WTC11 (cell line): Measurements from ENCODE around the gene IL16. TPM values are rescaled to one million over a fixed set of nuclear protein-coding genes. Genes with fewer than 3 reads are reported as not detected.

ENCODE experiments used
- ATAC-seq: fragments of 200-7000 bp; cut with Tn5 transposase; 2 replicates; pipeline ENCODE4 v1.10.0; 2021; ENCODE audit warnings: mild to moderate bottlenecking, moderate library complexity
- CTCF ChIA-PET: fragments of 300-600 bp; sonication (Branson Sonifier 250); formaldehyde crosslinking; loops from one replicate; lab custom pipeline; 2021; ENCODE audit warnings: antibody characterized with exemption; lab: Charles Lee
- POLR2A ChIA-PET: fragments of 350-600 bp; sonication (Branson Sonifier 250); formaldehyde crosslinking; loops from one replicate; lab custom pipeline; 2021; ENCODE audit warnings: antibody characterized with exemption; lab: Charles Lee
- DNase-seq: peaks from one replicate; pipeline ENCODE4 v3.0.0; 2021; ENCODE audit warnings: low spot score
- H3K27ac Mint-ChIP-seq: 2 replicates; pipeline ENCODE4 v1.8.0; 2021; ENCODE audit warnings: mixed read lengths
- H3K27me3 Mint-ChIP-seq: 2 replicates; pipeline ENCODE4 v1.8.0; 2021; ENCODE audit warnings: low read depth, mild to moderate bottlenecking, moderate library complexity, mixed read lengths
- H3K36me3 Mint-ChIP-seq: 2 replicates; pipeline ENCODE4 v1.8.0; 2021; ENCODE audit warnings: mixed read lengths
- H3K4me1 Mint-ChIP-seq: 2 replicates; pipeline ENCODE4 v1.8.0; 2022; ENCODE audit warnings: mixed read lengths
- H3K4me3 Mint-ChIP-seq: 2 replicates; pipeline ENCODE4 v1.8.0; 2021; ENCODE audit warnings: mild to moderate bottlenecking, moderate library complexity, mixed read lengths
- H3K9me3 Mint-ChIP-seq: 2 replicates; pipeline ENCODE4 v1.8.0; 2021; ENCODE audit warnings: mixed read lengths
- ARID4B ChIP-seq: sonication (generic); formaldehyde crosslinking; IDR thresholded peaks from 2 replicates; pipeline ENCODE4 v1.8.0; 2023; ENCODE audit warnings: missing genetic modification reagents, mild to moderate bottlenecking, borderline replicate concordance
- ATF1 ChIP-seq: sonication (generic); formaldehyde crosslinking; IDR thresholded peaks from 2 replicates; pipeline ENCODE4 v1.8.1; 2023; ENCODE audit warnings: mild to moderate bottlenecking, moderate library complexity, missing genetic modification reagents
- CBFB ChIP-seq: sonication (generic); formaldehyde crosslinking; IDR thresholded peaks from 2 replicates; pipeline ENCODE4 v1.8.1; 2022; ENCODE audit warnings: mild to moderate bottlenecking, low read depth, missing genetic modification reagents
- CREM ChIP-seq: sonication (generic); formaldehyde crosslinking; IDR thresholded peaks from 2 replicates; pipeline ENCODE4 v1.8.1; 2022; ENCODE audit warnings: mild to moderate bottlenecking, missing genetic modification reagents, moderate library complexity
- FOXP4 ChIP-seq: sonication (generic); formaldehyde crosslinking; IDR thresholded peaks from 2 replicates; pipeline ENCODE4 v1.8.0; 2022; ENCODE audit warnings: mild to moderate bottlenecking, missing genetic modification reagents
- GTF2I ChIP-seq: fragments of 250-450 bp; sonication (Bioruptor Pico); conservative IDR thresholded peaks from 2 replicates; pipeline ENCODE4 v1.4.0; 2021; ENCODE audit warnings: mild to moderate bottlenecking
- JAZF1 ChIP-seq: fragments of 250-450 bp; sonication (Bioruptor Pico); IDR thresholded peaks from 2 replicates; pipeline ENCODE4 v1.9.0; 2021; ENCODE audit warnings: moderate library complexity, mild to moderate bottlenecking, inconsistent platforms
- MXD4 ChIP-seq: fragments of 250-450 bp; sonication (Bioruptor Pico); IDR thresholded peaks from 2 replicates; pipeline ENCODE4 v1.8.0; 2021; ENCODE audit warnings: mild to moderate bottlenecking, moderate library complexity, borderline replicate concordance
- NFYB ChIP-seq: sonication (generic); formaldehyde crosslinking; conservative IDR thresholded peaks from 2 replicates; pipeline ENCODE4 v1.8.0; 2022; ENCODE audit warnings: low read depth, missing genetic modification reagents
- NR2C2 ChIP-seq: sonication (generic); formaldehyde crosslinking; IDR thresholded peaks from 2 replicates; pipeline ENCODE4 v1.8.0; 2022; ENCODE audit warnings: mild to moderate bottlenecking, missing genetic modification reagents
- ZNF317 ChIP-seq: sonication (generic); formaldehyde crosslinking; IDR thresholded peaks from 2 replicates; pipeline ENCODE4 v1.8.1; 2023; ENCODE audit warnings: low read depth, mild to moderate bottlenecking, moderate library complexity, missing genetic modification reagents, borderline replicate concordance
- ZNF396 ChIP-seq: fragments of 250-450 bp; sonication (Bioruptor Pico); IDR thresholded peaks from 2 replicates; pipeline ENCODE4 v1.8.0; 2021; ENCODE audit warnings: mild to moderate bottlenecking, moderate library complexity, borderline replicate concordance
- total RNA-seq: library from RNA; stranded (reverse); gene quantifications from 3 replicates; pipeline ENCODE4 v1.2.3, GENCODE V29; 2021
- TF ChIP-seq, protein P1 (sequence below): sonication (generic); formaldehyde crosslinking; IDR thresholded peaks from 2 replicates; pipeline ENCODE4 v1.8.0; 2022; ENCODE audit warnings: missing genetic modification reagents
- TF ChIP-seq, protein P2 (sequence below): fragments of 250-450 bp; sonication (Bioruptor Pico); IDR thresholded peaks from 2 replicates; pipeline ENCODE4 v1.9.0; 2021; ENCODE audit warnings: mild to moderate bottlenecking
- TF ChIP-seq, protein P3 (sequence below): sonication (generic); formaldehyde crosslinking; conservative IDR thresholded peaks from 2 replicates; pipeline ENCODE4 v1.8.1; 2022; ENCODE audit warnings: mild to moderate bottlenecking, missing genetic modification reagents

IL16 gene
- total RNA-seq, 1 experiment from 2014 or later, result 0.61 TPM

- ChIA-PET POLR2A (no interaction called here), CTCF (interaction anchor here (1.7 kb wide), 1 partner anchor 95 kb away, joined by 6 read pairs; no protein-coding TSS in a partner anchor)
- Mint-ChIP-seq H3K27me3 (no peaks in the 10 kb centered on the region), H3K9me3 (no peaks in the 10 kb centered on the region), H3K36me3 (no peaks in the 10 kb centered on the region), H3K27ac (no peak overlapping the region)
- no peak for ATAC-seq
- no peak for TF ChIP-seq MXD4 (CRISPR knock-in tag)
- TF ChIP-seq NFYB (CRISPR knock-in tag), result no peak
- TF ChIP-seq, protein P1, sequence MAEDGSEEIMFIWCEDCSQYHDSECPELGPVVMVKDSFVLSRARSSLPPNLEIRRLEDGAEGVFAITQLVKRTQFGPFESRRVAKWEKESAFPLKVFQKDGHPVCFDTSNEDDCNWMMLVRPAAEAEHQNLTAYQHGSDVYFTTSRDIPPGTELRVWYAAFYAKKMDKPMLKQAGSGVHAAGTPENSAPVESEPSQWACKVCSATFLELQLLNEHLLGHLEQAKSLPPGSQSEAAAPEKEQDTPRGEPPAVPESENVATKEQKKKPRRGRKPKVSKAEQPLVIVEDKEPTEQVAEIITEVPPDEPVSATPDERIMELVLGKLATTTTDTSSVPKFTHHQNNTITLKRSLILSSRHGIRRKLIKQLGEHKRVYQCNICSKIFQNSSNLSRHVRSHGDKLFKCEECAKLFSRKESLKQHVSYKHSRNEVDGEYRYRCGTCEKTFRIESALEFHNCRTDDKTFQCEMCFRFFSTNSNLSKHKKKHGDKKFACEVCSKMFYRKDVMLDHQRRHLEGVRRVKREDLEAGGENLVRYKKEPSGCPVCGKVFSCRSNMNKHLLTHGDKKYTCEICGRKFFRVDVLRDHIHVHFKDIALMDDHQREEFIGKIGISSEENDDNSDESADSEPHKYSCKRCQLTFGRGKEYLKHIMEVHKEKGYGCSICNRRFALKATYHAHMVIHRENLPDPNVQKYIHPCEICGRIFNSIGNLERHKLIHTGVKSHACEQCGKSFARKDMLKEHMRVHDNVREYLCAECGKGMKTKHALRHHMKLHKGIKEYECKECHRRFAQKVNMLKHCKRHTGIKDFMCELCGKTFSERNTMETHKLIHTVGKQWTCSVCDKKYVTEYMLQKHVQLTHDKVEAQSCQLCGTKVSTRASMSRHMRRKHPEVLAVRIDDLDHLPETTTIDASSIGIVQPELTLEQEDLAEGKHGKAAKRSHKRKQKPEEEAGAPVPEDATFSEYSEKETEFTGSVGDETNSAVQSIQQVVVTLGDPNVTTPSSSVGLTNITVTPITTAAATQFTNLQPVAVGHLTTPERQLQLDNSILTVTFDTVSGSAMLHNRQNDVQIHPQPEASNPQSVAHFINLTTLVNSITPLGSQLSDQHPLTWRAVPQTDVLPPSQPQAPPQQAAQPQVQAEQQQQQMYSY (CRISPR knock-in tag), result no peak
- TF ChIP-seq, protein P2, sequence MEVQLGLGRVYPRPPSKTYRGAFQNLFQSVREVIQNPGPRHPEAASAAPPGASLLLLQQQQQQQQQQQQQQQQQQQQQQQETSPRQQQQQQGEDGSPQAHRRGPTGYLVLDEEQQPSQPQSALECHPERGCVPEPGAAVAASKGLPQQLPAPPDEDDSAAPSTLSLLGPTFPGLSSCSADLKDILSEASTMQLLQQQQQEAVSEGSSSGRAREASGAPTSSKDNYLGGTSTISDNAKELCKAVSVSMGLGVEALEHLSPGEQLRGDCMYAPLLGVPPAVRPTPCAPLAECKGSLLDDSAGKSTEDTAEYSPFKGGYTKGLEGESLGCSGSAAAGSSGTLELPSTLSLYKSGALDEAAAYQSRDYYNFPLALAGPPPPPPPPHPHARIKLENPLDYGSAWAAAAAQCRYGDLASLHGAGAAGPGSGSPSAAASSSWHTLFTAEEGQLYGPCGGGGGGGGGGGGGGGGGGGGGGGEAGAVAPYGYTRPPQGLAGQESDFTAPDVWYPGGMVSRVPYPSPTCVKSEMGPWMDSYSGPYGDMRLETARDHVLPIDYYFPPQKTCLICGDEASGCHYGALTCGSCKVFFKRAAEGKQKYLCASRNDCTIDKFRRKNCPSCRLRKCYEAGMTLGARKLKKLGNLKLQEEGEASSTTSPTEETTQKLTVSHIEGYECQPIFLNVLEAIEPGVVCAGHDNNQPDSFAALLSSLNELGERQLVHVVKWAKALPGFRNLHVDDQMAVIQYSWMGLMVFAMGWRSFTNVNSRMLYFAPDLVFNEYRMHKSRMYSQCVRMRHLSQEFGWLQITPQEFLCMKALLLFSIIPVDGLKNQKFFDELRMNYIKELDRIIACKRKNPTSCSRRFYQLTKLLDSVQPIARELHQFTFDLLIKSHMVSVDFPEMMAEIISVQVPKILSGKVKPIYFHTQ (CRISPR knock-in tag), result no peak
- TF ChIP-seq GTF2I (CRISPR knock-in tag), result no peak
- TF ChIP-seq ZNF396, result no peak
- TF ChIP-seq ZNF317 (CRISPR knock-in tag), result no peak
- TF ChIP-seq, protein P3, sequence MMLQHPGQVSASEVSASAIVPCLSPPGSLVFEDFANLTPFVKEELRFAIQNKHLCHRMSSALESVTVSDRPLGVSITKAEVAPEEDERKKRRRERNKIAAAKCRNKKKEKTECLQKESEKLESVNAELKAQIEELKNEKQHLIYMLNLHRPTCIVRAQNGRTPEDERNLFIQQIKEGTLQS (CRISPR knock-in tag), result no peak
- TF ChIP-seq ARID4B, result no peak
- no peak for TF ChIP-seq CBFB (CRISPR knock-in tag)
- TF ChIP-seq FOXP4 (CRISPR knock-in tag), result no peak
- TF ChIP-seq ATF1 (CRISPR knock-in tag), result no peak
- TF ChIP-seq CREM (CRISPR knock-in tag), result no peak
- TF ChIP-seq JAZF1 (CRISPR knock-in tag), result no peak
- TF ChIP-seq NR2C2, result no peak
- TF ChIP-seq, all 79 proteins: peak for 0
- H3K4me1 Mint-ChIP-seq, result no peaks in the 10 kb centered on the region
- no peak for DNase-seq
- H3K4me3 Mint-ChIP-seq, result no peak overlapping the region
Measured at GRCh38 chr15:81171286-81171685, 25.4 kb upstream of the IL16 start.
